Thyroid gland (tissue), 4 donors: ENCODE data around the gene KIAA1755. TPM values are rescaled to one million over a fixed set of nuclear protein-coding genes. Genes with fewer than 3 reads are reported as not detected.

Experiments used
- DNase-seq, 2 donors: peaks; one replicate each; pipeline ENCODE4 v3.0.0-alpha.2; 2019
- H3K27ac ChIP-seq, 3 donors: fragments of 200-600 bp; sonication (generic); 1 replicate in 2 of 3; 2 replicates in 1 of 3; pipeline ENCODE4 v1.5.1; 2016 to 2019; ENCODE audit warnings: mild to moderate bottlenecking in 1 of 3, moderate library complexity in 1 of 3
- H3K27me3 ChIP-seq: fragments of 200-600 bp; sonication (generic); one replicate; pipeline ENCODE4 v1.5.1; 2019
- H3K36me3 ChIP-seq, 2 donors: fragments of 200-600 bp; sonication (generic); one replicate each; pipeline ENCODE4 v1.5.1; 2016 to 2019
- H3K4me1 ChIP-seq, 2 donors: fragments of 200-600 bp; sonication (generic); one replicate each; pipeline ENCODE4 v1.5.1; 2017 to 2019
- H3K4me3 ChIP-seq, 3 donors: fragments of 200-600 bp; sonication (generic); replicated peaks in 1 of 3; 1 replicate in 2 of 3; 2 replicates in 1 of 3; pipeline ENCODE4 v1.5.1; 2016; ENCODE audit warnings: mild to moderate bottlenecking in 1 of 3
- H3K9me3 ChIP-seq: fragments of 200-600 bp; sonication (generic); one replicate; pipeline ENCODE4 v1.5.1; 2017
- CTCF ChIP-seq, 6 experiments: fragments of 200-600 bp in 3 of 6; fragments of 450-650 bp in 3 of 6; sonication (generic) in 3 of 6; IDR thresholded peaks; one replicate each; pipeline ENCODE4 v1.5.1; 2016 to 2019; ENCODE audit warnings: antibody characterized with exemption in 6 of 6, mild to moderate bottlenecking in 2 of 6, inconsistent platforms in 1 of 6, moderate library complexity in 1 of 6
- POLR2A ChIP-seq, 2 donors: fragments of 450-650 bp; IDR thresholded peaks; one replicate each; pipeline ENCODE4 v1.6.1; 2017; ENCODE audit warnings: antibody characterized with exemption in 2 of 2, mild to moderate bottlenecking in 2 of 2, moderate library complexity in 1 of 2
- WGBS, 2 donors: methylation state at CpG; one replicate each; pipeline ENCODE4 v1.1.5; 2017; 5-methylcytosine and 5-hydroxymethylcytosine counted together
- intact Hi-C: fragments of 100-400 bp; cut with DNase I; formaldehyde crosslinking; loops from one replicate; pipeline ENCODE4 v1.15.1; 2023
- total RNA-seq, 4 donors: library from RNA; depleted of rRNA; stranded (reverse); fragments of >200 nt; gene quantifications; one replicate each; pipeline ENCODE4 v1.2.3, GENCODE V29; 2016

Gene KIAA1755
- total RNA-seq, 4 donors from 2014 or later = 1.0 to 5.5 (median 1.7) TPM

- H3K4me1 ChIP-seq = peaks cover 0 to 28% of the 10 kb centered on the region in 2 donors
- H3K36me3 ChIP-seq = no peaks in the 10 kb centered on the region
- no peak overlapping the region for H3K4me3 ChIP-seq
- no peaks in the 10 kb centered on the region for H3K27me3 ChIP-seq
- TF ChIP-seq POLR2A (IDR thresholded peaks at IDR 0.05) (no peak), CTCF (IDR thresholded peaks at IDR 0.05) (no peak)
- intact Hi-C loops = loop anchor here (5.0 kb wide), 1 partner anchor 112 kb away; no protein-coding TSS in a partner anchor
- DNase-seq = no peak
- peak overlapping the region in 2 of 3 donors; percentile 36 to 52 for H3K27ac ChIP-seq
- no peaks in the 10 kb centered on the region for H3K9me3 ChIP-seq
- 70 to 73% methylated on average over 7 to 8 of the region's 8 CpGs for WGBS, 2 donors
Observed at GRCh38 chr20:38168791-38169589, 91.5 kb downstream of the KIAA1755 start.

- peak; percentile 45 to 46 for DNase-seq
- peak overlapping the region in 2 of 3 donors; percentile 36 to 52 for H3K27ac ChIP-seq
- WGBS, 2 donors = 43 to 54% methylated on average over 4 to 7 of the region's 7 CpGs
- no peaks in the 10 kb centered on the region for H3K36me3 ChIP-seq
- no peaks in the 10 kb centered on the region for H3K27me3 ChIP-seq
- intact Hi-C loops = loop anchor here (5.0 kb wide), 1 partner anchor 111 kb away; no protein-coding TSS in a partner anchor
- H3K9me3 ChIP-seq = no peaks in the 10 kb centered on the region
- H3K4me3 ChIP-seq = no peak overlapping the region
- TF ChIP-seq POLR2A (IDR thresholded peaks at IDR 0.05) (no peak), CTCF (IDR thresholded peaks at IDR 0.05) (no peak)
- peaks cover 0 to 28% of the 10 kb centered on the region in 2 donors for H3K4me1 ChIP-seq
Observed at GRCh38 chr20:38167851-38168760, 92.4 kb downstream of the KIAA1755 start.

- Histone ChIP-seq H3K9me3 (no peaks in the 10 kb centered on the region), H3K36me3 (no peaks in the 10 kb centered on the region), H3K27me3 (no peaks in the 10 kb centered on the region), H3K4me3 (no peak overlapping the region), H3K4me1 (peaks cover 0 to 28% of the 10 kb centered on the region in 2 donors), H3K27ac (peak overlapping the region in 1 of 3 donors; percentile 52)
- WGBS, 2 donors = 90 to 92% methylated on average over 8 of the region's 8 CpGs
- no peak for TF ChIP-seq POLR2A (IDR thresholded peaks at IDR 0.05)
- DNase-seq = no peak
- intact Hi-C loops = loop anchor here (5.0 kb wide), 1 partner anchor 110 kb away; no protein-coding TSS in a partner anchor
Observed at GRCh38 chr20:38167328-38167850, 93.1 kb downstream of the KIAA1755 start.

- TF ChIP-seq POLR2A (IDR thresholded peaks at IDR 0.05) = no peak
- TF ChIP-seq CTCF (IDR thresholded peaks at IDR 0.05) = no peak
- Histone ChIP-seq H3K4me3 (no peak overlapping the region), H3K27ac (no peak overlapping the region), H3K4me1 (peaks cover 0 to 28% of the 10 kb centered on the region in 2 donors), H3K27me3 (no peaks in the 10 kb centered on the region), H3K9me3 (no peaks in the 10 kb centered on the region), H3K36me3 (no peaks in the 10 kb centered on the region)
- intact Hi-C loops = loop anchor here (5.0 kb wide), 1 partner anchor 109 kb away; no protein-coding TSS in a partner anchor
- 82 to 88% methylated on average over 11 of the region's 11 CpGs for whole genome bisulfite sequencing, 2 donors
- no peak for DNase-seq
Observed at GRCh38 chr20:38166703-38167233, 93.8 kb downstream of the KIAA1755 start.
